ENCODE data around the gene BAZ1B. TPM values are rescaled to one million over a fixed set of nuclear protein-coding genes. Genes with fewer than 3 reads are reported as not detected.
"Not testable (repeated sequence)": the region's sequence is repeated elsewhere in the genome, so short reads cannot be mapped to it uniquely, and the experiment has no call there.

BAZ1B gene
- total RNA-seq, 1 experiment from 2014 or later = 44.6 TPM

DNA sequence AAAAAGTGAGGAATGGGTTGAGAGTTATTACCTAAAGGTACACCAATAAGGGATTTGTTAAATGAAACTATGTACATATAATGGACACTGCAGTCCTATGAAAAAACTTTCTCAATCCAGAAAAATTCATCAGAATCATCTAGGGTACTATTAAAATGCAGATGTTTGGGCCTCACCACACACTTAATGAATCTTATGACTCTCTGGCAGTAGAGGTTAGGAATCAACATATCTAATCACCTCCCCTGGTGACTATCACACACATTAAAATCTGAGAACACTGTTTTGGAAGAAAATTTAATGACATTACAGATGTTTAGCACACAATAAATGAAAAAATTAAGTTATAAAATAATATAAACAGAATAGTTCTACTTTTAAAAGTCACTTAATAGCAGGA is 32.1 kb downstream of the BAZ1B start:
- H3K4me1 Mint-ChIP-seq (ENCODE audit: low read depth, unreplicated experiment) = no peaks in the 10 kb centered on the region
- H3K4me3 Mint-ChIP-seq (ENCODE audit: low read depth, unreplicated experiment) = no peak overlapping the region
- CTCF ChIA-PET = no interaction called here
- intact Hi-C loops (cut with micrococcal nuclease; ENCODE audit: unreplicated experiment) = no loop called here
- no peaks in the 10 kb centered on the region for H3K9me3 Mint-ChIP-seq (ENCODE audit: low read depth, unreplicated experiment)
- no peaks in the 10 kb centered on the region for H3K27me3 Mint-ChIP-seq (ENCODE audit: unreplicated experiment)
- peaks cover 41% of the 10 kb centered on the region for H3K36me3 Mint-ChIP-seq (ENCODE audit: insufficient read depth, unreplicated experiment)
- BruUV-seq (replicated peaks) = no TSS peak
- TF ChIP-seq, protein P1, sequence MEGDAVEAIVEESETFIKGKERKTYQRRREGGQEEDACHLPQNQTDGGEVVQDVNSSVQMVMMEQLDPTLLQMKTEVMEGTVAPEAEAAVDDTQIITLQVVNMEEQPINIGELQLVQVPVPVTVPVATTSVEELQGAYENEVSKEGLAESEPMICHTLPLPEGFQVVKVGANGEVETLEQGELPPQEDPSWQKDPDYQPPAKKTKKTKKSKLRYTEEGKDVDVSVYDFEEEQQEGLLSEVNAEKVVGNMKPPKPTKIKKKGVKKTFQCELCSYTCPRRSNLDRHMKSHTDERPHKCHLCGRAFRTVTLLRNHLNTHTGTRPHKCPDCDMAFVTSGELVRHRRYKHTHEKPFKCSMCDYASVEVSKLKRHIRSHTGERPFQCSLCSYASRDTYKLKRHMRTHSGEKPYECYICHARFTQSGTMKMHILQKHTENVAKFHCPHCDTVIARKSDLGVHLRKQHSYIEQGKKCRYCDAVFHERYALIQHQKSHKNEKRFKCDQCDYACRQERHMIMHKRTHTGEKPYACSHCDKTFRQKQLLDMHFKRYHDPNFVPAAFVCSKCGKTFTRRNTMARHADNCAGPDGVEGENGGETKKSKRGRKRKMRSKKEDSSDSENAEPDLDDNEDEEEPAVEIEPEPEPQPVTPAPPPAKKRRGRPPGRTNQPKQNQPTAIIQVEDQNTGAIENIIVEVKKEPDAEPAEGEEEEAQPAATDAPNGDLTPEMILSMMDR (IDR thresholded peaks at IDR 0.05; ENCODE audit: unreplicated experiment) = no peak
- H3K27ac Mint-ChIP-seq (ENCODE audit: unreplicated experiment) = no peak overlapping the region
- no peak for DNase-seq

DNA sequence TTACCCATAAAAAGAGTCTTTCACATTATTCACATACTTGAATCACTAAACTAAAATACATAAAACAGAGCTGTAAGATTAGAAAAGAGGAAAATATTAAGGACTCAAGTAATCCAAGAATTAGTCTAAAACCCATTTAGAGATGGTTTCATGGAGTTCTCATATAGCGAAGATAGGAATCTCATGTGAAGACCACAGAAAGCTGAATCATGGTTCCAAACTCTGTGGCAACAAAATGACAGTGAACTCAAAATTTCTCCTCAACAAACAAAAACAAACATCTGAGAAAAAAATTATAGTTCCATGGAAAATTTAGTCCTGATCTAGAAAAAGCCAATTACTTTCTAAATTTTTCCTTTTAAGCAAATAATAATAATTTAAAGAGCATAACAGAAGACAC is 34.6 kb downstream of the BAZ1B start:
- intact Hi-C loops (cut with micrococcal nuclease; ENCODE audit: unreplicated experiment) = no loop called here
- H3K27ac Mint-ChIP-seq (ENCODE audit: unreplicated experiment) = no peak overlapping the region
- H3K27me3 Mint-ChIP-seq (ENCODE audit: unreplicated experiment) = no peaks in the 10 kb centered on the region
- no peaks in the 10 kb centered on the region for H3K9me3 Mint-ChIP-seq (ENCODE audit: low read depth, unreplicated experiment)
- CTCF ChIA-PET = no interaction called here
- H3K4me1 Mint-ChIP-seq (ENCODE audit: low read depth, unreplicated experiment) = no peaks in the 10 kb centered on the region
- DNase-seq = no peak
- H3K36me3 Mint-ChIP-seq (ENCODE audit: insufficient read depth, unreplicated experiment) = peaks cover 34% of the 10 kb centered on the region
- no peak overlapping the region for H3K4me3 Mint-ChIP-seq (ENCODE audit: low read depth, unreplicated experiment)
- no TSS peak for BruUV-seq (replicated peaks)
- TF ChIP-seq, protein P1 (IDR thresholded peaks at IDR 0.05; ENCODE audit: unreplicated experiment) = no peak

DNA sequence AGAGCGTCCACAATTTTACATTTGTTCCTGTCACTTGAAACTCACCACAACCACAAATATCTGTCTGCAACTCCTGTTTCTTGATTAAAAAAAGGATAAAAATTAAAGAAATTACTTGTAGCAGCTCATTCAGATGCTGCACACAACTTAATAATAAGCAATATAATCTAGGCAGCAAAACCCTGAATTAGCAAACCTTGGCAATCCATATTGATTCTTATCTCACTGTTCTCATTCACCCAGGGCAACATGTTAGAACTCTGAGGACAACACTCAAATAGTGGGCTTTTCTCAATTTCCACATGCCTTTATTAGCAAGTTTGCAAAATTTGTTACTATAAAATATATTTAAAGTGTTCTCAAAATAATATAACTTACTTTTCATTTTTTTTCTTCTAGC is 38.9 kb downstream of the BAZ1B start:
- H3K4me1 Mint-ChIP-seq (ENCODE audit: low read depth, unreplicated experiment) = no peaks in the 10 kb centered on the region
- no TSS peak for BruUV-seq (replicated peaks)
- no peak for DNase-seq
- CTCF ChIA-PET = no interaction called here
- H3K27ac Mint-ChIP-seq (ENCODE audit: unreplicated experiment) = no peak overlapping the region
- H3K36me3 Mint-ChIP-seq (ENCODE audit: insufficient read depth, unreplicated experiment) = peaks cover 45% of the 10 kb centered on the region
- TF ChIP-seq, protein P1 (IDR thresholded peaks at IDR 0.05; ENCODE audit: unreplicated experiment) = no peak
- intact Hi-C loops (cut with micrococcal nuclease; ENCODE audit: unreplicated experiment) = no loop called here
- H3K9me3 Mint-ChIP-seq (ENCODE audit: low read depth, unreplicated experiment) = no peaks in the 10 kb centered on the region
- no peaks in the 10 kb centered on the region for H3K27me3 Mint-ChIP-seq (ENCODE audit: unreplicated experiment)
- H3K4me3 Mint-ChIP-seq (ENCODE audit: low read depth, unreplicated experiment) = no peak overlapping the region

DNA sequence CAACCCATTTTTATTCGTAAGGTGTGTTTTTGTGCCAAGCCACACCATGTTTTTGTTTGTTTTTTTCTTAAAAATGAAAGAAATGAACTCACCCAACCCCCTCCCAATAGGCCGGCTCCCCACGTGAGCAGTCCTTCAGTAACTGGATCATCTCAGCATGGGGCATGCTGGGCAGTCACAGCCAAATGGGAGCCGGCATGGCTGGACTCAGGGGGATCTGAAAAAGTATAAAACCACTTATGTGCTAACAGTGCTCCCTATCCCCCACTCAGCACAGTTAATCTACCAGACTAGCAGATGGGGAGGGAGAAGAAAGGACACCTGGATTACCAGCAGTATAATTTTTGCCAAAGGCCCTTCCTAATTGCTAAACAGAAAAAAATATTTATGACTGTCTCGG is 39.3 kb downstream of the BAZ1B start:
- intact Hi-C loops (cut with micrococcal nuclease; ENCODE audit: unreplicated experiment) = no loop called here
- H3K36me3 Mint-ChIP-seq (ENCODE audit: insufficient read depth, unreplicated experiment) = peaks cover 49% of the 10 kb centered on the region
- no peaks in the 10 kb centered on the region for H3K4me1 Mint-ChIP-seq (ENCODE audit: low read depth, unreplicated experiment)
- no peaks in the 10 kb centered on the region for H3K27me3 Mint-ChIP-seq (ENCODE audit: unreplicated experiment)
- no TSS peak for BruUV-seq (replicated peaks)
- no peak for DNase-seq
- no peak overlapping the region for H3K4me3 Mint-ChIP-seq (ENCODE audit: low read depth, unreplicated experiment)
- H3K9me3 Mint-ChIP-seq (ENCODE audit: low read depth, unreplicated experiment) = no peaks in the 10 kb centered on the region
- TF ChIP-seq, protein P1 (IDR thresholded peaks at IDR 0.05; ENCODE audit: unreplicated experiment) = no peak
- H3K27ac Mint-ChIP-seq (ENCODE audit: unreplicated experiment) = no peak overlapping the region
- CTCF ChIA-PET = no interaction called here

GRCh38 chr7:73481521-73481920 is 40.6 kb downstream of the BAZ1B start:
- intact Hi-C loops (cut with micrococcal nuclease; ENCODE audit: unreplicated experiment); BruUV-seq (replicated peaks); H3K27me3 Mint-ChIP-seq (ENCODE audit: unreplicated experiment); H3K4me1 Mint-ChIP-seq (ENCODE audit: low read depth, unreplicated experiment); H3K9me3 Mint-ChIP-seq (ENCODE audit: low read depth, unreplicated experiment); H3K27ac Mint-ChIP-seq (ENCODE audit: unreplicated experiment); CTCF ChIA-PET; DNase-seq; H3K4me3 Mint-ChIP-seq (ENCODE audit: low read depth, unreplicated experiment): not testable (repeated sequence)
- peaks cover 43% of the 10 kb centered on the region for H3K36me3 Mint-ChIP-seq (ENCODE audit: insufficient read depth, unreplicated experiment)

All from Calu3 (cell line).